ENCODE measurements around the gene IL9.

IL9 gene

DNA sequence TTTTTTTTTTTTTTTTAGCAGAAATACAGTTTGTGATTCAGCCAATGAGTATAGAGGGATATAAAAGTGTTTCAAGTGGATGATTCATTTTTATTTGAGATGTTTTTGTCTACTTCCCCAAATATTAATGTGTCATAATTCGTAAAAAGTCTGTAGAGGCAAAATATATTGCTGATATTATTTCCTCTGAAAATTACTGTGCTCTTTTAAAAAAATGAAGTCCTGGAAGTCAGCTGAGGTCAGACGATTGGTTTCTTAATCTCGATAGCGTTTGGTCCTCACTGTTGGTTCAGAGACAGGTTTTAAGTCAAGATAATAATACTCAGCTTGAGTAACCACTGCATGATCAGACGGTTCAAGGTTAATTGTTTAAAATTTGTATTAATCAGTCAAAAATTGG is 19.5 kb downstream of the IL9 start:
- H3K4me3 Mint-ChIP-seq, result no peak overlapping the region
- no peaks in the 10 kb centered on the region for H3K4me1 Mint-ChIP-seq
- ATAC-seq (replicated peaks; ENCODE audit: extremely low read depth, poor library complexity, severe bottlenecking), result no peak
- H3K9me3 Mint-ChIP-seq, result no peaks in the 10 kb centered on the region
- H3K36me3 Mint-ChIP-seq (ENCODE audit: insufficient read depth), result no peaks in the 10 kb centered on the region
- peaks cover 61% of the 10 kb centered on the region for H3K27me3 Mint-ChIP-seq
- H3K27ac Mint-ChIP-seq (ENCODE audit: low read depth), result no peak overlapping the region
- DNase-seq (ENCODE audit: low spot score in 2 of 2), result no peak

DNA sequence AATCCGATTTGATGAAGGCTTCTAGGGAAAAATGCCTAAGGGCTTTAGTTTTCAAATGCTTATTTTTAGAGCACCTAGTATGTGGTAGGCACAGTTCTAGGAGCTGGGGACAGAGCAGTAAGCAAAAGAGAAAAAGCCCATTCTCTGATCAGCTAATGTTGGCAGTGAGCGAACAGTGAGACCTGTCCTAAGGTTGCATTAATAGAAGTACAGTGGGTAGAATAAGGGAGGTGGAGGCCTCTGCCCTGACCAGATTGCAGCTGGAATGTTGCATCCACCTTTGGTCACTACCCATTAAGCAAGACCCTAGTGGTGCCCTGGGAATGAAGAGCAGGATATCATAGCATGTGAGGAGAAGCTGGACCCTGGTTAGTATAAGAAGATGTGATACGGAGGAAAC is 20.1 kb downstream of the IL9 start:
- no peaks in the 10 kb centered on the region for H3K9me3 Mint-ChIP-seq
- H3K27me3 Mint-ChIP-seq, result peaks cover 55% of the 10 kb centered on the region
- DNase-seq (ENCODE audit: low spot score in 2 of 2) (no peak), ATAC-seq (replicated peaks; ENCODE audit: extremely low read depth, poor library complexity, severe bottlenecking) (no peak)
- no peaks in the 10 kb centered on the region for H3K4me1 Mint-ChIP-seq
- H3K36me3 Mint-ChIP-seq (ENCODE audit: insufficient read depth), result no peaks in the 10 kb centered on the region
- H3K4me3 Mint-ChIP-seq, result no peak overlapping the region
- no peak overlapping the region for H3K27ac Mint-ChIP-seq (ENCODE audit: low read depth)

DNA sequence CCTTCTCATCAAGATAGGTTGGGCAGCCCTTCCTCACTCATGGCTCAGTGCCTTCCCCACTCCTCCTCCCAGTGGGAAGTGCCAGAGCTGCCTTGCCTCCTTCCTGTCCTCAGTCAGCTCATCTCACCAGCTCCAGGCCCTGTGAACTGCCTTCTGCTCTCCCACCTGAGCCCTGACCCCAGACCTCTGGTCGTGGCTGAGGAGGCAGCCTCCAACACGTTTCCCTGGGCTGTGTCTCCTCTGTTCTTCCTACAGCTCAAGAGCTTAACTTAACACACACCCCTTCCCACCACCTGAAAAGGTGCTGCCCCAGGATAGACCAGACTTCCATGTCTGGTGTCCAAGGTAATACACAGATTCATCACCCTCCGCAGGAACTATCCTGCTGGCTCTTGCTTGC is 21.2 kb downstream of the IL9 start:
- Mint-ChIP-seq H3K36me3 (ENCODE audit: insufficient read depth) (no peaks in the 10 kb centered on the region), H3K4me1 (no peaks in the 10 kb centered on the region), H3K27me3 (peaks cover 53% of the 10 kb centered on the region)

GRCh38 chr5:135873831-135874230 is 21.8 kb downstream of the IL9 start:
- no peak for DNase-seq (ENCODE audit: low spot score in 2 of 2)
- Mint-ChIP-seq H3K9me3 (no peaks in the 10 kb centered on the region), H3K27me3 (peaks cover 47% of the 10 kb centered on the region), H3K4me3 (no peak overlapping the region), H3K27ac (ENCODE audit: low read depth) (no peak overlapping the region), H3K4me1 (no peaks in the 10 kb centered on the region), H3K36me3 (ENCODE audit: insufficient read depth) (no peaks in the 10 kb centered on the region)
- no peak for ATAC-seq (replicated peaks; ENCODE audit: extremely low read depth, poor library complexity, severe bottlenecking)

More for the DNA sequence above, 21.2 kb downstream of the IL9 start:
- no peak for DNase-seq (ENCODE audit: low spot score in 2 of 2)
- no peak overlapping the region for H3K27ac Mint-ChIP-seq (ENCODE audit: low read depth)
- no peak overlapping the region for H3K4me3 Mint-ChIP-seq
- ATAC-seq (replicated peaks; ENCODE audit: extremely low read depth, poor library complexity, severe bottlenecking), result no peak
- H3K9me3 Mint-ChIP-seq, result no peaks in the 10 kb centered on the region

DNA sequence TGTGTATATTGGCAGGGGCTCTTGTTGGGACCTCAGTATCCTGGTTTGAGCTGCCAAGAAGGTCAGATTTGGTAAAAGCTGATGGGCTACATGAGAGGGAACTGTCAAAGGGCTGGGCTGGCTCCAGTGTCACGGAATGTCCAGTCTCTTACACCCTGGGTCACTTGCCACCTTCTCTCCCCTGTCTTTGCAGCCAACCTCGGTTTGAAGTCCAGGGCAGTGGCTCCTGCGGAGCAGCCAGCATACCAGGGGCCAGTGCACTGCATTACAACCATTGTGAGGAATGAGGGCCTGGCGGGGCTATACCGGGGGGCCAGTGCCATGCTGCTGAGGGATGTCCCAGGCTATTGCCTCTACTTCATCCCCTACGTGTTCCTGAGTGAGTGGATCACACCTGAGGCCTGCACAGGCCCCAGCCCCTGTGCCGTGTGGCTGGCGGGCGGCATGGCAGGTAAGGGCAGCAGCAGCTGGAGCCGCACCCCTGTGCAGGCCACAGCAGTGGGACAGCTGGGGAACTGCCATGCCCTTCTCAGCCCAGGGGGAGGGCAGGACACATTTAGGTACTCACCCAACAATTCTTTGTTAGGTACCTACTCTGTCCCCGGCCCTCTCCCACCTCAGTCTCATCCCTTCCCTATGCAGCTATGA is 24.2 kb downstream of the IL9 start:
- Mint-ChIP-seq H3K27ac (ENCODE audit: low read depth) (no peak overlapping the region), H3K27me3 (peaks cover 35% of the 10 kb centered on the region), H3K9me3 (no peaks in the 10 kb centered on the region), H3K4me3 (no peak overlapping the region), H3K4me1 (no peaks in the 10 kb centered on the region), H3K36me3 (ENCODE audit: insufficient read depth) (no peaks in the 10 kb centered on the region)
- DNase-seq (ENCODE audit: low spot score in 2 of 2) (no peak), ATAC-seq (replicated peaks; ENCODE audit: extremely low read depth, poor library complexity, severe bottlenecking) (no peak)

- H3K9me3 Mint-ChIP-seq, result no peaks in the 10 kb centered on the region
- H3K36me3 Mint-ChIP-seq (ENCODE audit: insufficient read depth), result no peaks in the 10 kb centered on the region
- no peaks in the 10 kb centered on the region for H3K4me1 Mint-ChIP-seq
- H3K4me3 Mint-ChIP-seq, result no peak overlapping the region
- no peak for DNase-seq (ENCODE audit: low spot score in 2 of 2)
- no peak for ATAC-seq (replicated peaks; ENCODE audit: extremely low read depth, poor library complexity, severe bottlenecking)
- no peak overlapping the region for H3K27ac Mint-ChIP-seq (ENCODE audit: low read depth)
- H3K27me3 Mint-ChIP-seq, result peaks cover 26% of the 10 kb centered on the region
Observed at GRCh38 chr5:135869935-135870334, 25.7 kb downstream of the IL9 start.

DNA sequence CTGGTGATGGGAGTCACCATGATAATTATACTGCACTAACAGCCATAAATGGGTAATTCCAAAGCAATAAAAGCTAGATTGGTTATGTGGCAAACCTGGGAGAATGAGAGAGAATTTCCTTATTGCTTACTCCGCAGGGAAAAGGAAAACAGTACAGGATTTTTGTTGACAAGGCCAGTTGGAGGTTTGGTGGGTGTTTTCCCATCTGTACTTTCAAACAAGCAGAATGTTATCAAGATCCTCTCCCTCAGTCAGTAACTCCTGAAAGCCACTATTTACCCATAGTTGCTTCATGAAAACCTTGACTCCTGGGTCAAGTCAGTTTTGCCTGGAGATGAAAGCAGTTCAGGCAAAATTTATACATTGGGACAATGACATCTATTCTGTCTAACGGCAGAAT is 26.4 kb downstream of the IL9 start:
- DNase-seq (ENCODE audit: low spot score in 2 of 2) (no peak), ATAC-seq (replicated peaks; ENCODE audit: extremely low read depth, poor library complexity, severe bottlenecking) (no peak)
- H3K4me3 Mint-ChIP-seq, result no peak overlapping the region
- no peaks in the 10 kb centered on the region for H3K9me3 Mint-ChIP-seq
- no peaks in the 10 kb centered on the region for H3K36me3 Mint-ChIP-seq (ENCODE audit: insufficient read depth)
- H3K27ac Mint-ChIP-seq (ENCODE audit: low read depth), result no peak overlapping the region
- peaks cover 20% of the 10 kb centered on the region for H3K27me3 Mint-ChIP-seq
- H3K4me1 Mint-ChIP-seq, result no peaks in the 10 kb centered on the region

GRCh38 chr5:135868681-135869080 is 27.0 kb downstream of the IL9 start:
- ATAC-seq (replicated peaks; ENCODE audit: extremely low read depth, poor library complexity, severe bottlenecking) (no peak), DNase-seq (ENCODE audit: low spot score in 2 of 2) (no peak)
- Mint-ChIP-seq H3K4me1 (no peaks in the 10 kb centered on the region), H3K9me3 (no peaks in the 10 kb centered on the region), H3K4me3 (no peak overlapping the region), H3K27ac (ENCODE audit: low read depth) (no peak overlapping the region), H3K36me3 (ENCODE audit: insufficient read depth) (no peaks in the 10 kb centered on the region), H3K27me3 (peaks cover 18% of the 10 kb centered on the region)

- Mint-ChIP-seq H3K27ac (ENCODE audit: low read depth) (no peak overlapping the region), H3K4me1 (no peaks in the 10 kb centered on the region), H3K4me3 (no peak overlapping the region), H3K36me3 (ENCODE audit: insufficient read depth) (no peaks in the 10 kb centered on the region), H3K9me3 (no peaks in the 10 kb centered on the region), H3K27me3 (peaks cover 18% of the 10 kb centered on the region)
- ATAC-seq (replicated peaks; ENCODE audit: extremely low read depth, poor library complexity, severe bottlenecking) (no peak), DNase-seq (ENCODE audit: low spot score in 2 of 2) (no peak)
Observed at GRCh38 chr5:135867599-135867998, 28.0 kb downstream of the IL9 start.

DNA sequence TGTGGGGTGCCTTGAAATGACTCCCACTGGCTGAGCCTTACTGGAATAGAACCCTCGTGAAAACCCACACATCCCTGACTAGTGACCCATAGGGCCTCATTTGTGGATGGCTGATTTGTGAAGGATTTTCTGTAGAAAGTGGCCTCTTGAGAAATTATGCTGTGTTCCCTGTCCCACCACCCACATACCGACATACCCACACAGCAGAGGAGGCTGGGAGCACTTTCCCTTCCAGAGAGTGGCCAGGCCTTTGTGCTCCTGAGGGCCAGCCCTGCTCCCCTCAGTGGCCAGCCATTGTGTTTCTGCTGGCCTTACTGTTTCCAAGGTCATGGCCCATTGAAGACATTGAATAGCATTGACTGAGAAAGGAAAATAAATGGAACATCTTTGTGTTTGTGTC is 29.6 kb downstream of the IL9 start:
- Mint-ChIP-seq H3K4me1 (no peaks in the 10 kb centered on the region), H3K4me3 (no peak overlapping the region), H3K27me3 (peaks cover 18% of the 10 kb centered on the region), H3K9me3 (no peaks in the 10 kb centered on the region), H3K36me3 (ENCODE audit: insufficient read depth) (no peaks in the 10 kb centered on the region), H3K27ac (ENCODE audit: low read depth) (no peak overlapping the region)
- no peak for DNase-seq (ENCODE audit: low spot score in 2 of 2)
- ATAC-seq (replicated peaks; ENCODE audit: extremely low read depth, poor library complexity, severe bottlenecking), result no peak

- Mint-ChIP-seq H3K27ac (ENCODE audit: low read depth) (no peak overlapping the region), H3K9me3 (no peaks in the 10 kb centered on the region), H3K4me3 (no peak overlapping the region), H3K36me3 (ENCODE audit: insufficient read depth) (no peaks in the 10 kb centered on the region), H3K4me1 (no peaks in the 10 kb centered on the region), H3K27me3 (peaks cover 10% of the 10 kb centered on the region)
- ATAC-seq (replicated peaks; ENCODE audit: extremely low read depth, poor library complexity, severe bottlenecking), result no peak
- DNase-seq (ENCODE audit: low spot score in 2 of 2), result no peak
Observed at GRCh38 chr5:135864503-135865435, 30.9 kb downstream of the IL9 start.

GRCh38 chr5:135862744-135863143 is 32.9 kb downstream of the IL9 start:
- Mint-ChIP-seq H3K9me3 (no peaks in the 10 kb centered on the region), H3K36me3 (ENCODE audit: insufficient read depth) (no peaks in the 10 kb centered on the region), H3K27me3 (peaks cover 13% of the 10 kb centered on the region), H3K4me1 (no peaks in the 10 kb centered on the region), H3K4me3 (no peak overlapping the region), H3K27ac (ENCODE audit: low read depth) (no peak overlapping the region)
- DNase-seq (ENCODE audit: low spot score in 2 of 2) (no peak), ATAC-seq (replicated peaks; ENCODE audit: extremely low read depth, poor library complexity, severe bottlenecking) (no peak)

- no peak for DNase-seq (ENCODE audit: low spot score in 2 of 2)
- no peaks in the 10 kb centered on the region for H3K9me3 Mint-ChIP-seq
- H3K27me3 Mint-ChIP-seq, result peaks cover 10% of the 10 kb centered on the region
- no peaks in the 10 kb centered on the region for H3K4me1 Mint-ChIP-seq
- H3K36me3 Mint-ChIP-seq (ENCODE audit: insufficient read depth), result no peaks in the 10 kb centered on the region
- ATAC-seq (replicated peaks; ENCODE audit: extremely low read depth, poor library complexity, severe bottlenecking), result no peak
- H3K27ac Mint-ChIP-seq (ENCODE audit: low read depth), result no peak overlapping the region
- H3K4me3 Mint-ChIP-seq, result no peak overlapping the region
Observed at GRCh38 chr5:135862086-135862485, 33.6 kb downstream of the IL9 start.

Data from central memory CD8-positive, alpha-beta T cell (primary cell).